Endodermal cell (in vitro differentiated cells): ENCODE data around the gene SRMS. TPM values are rescaled to one million over a fixed set of nuclear protein-coding genes. Genes with fewer than 3 reads are reported as not detected.
"Not testable (repeated sequence)": the region's sequence is repeated elsewhere in the genome, so short reads cannot be mapped to it uniquely, and the experiment has no call there.

Experiments used
- DNase-seq: peaks from one replicate; pipeline ENCODE4 v3.0.0-alpha.2; 2017
- H3K27ac ChIP-seq: 2 replicates; pipeline ENCODE4 v1.5.1; 2013; ENCODE audit warnings: mild to moderate bottlenecking, low read depth, low read length, moderate library complexity
- H3K27me3 ChIP-seq: 2 replicates; pipeline ENCODE4 v1.6.1; 2013; ENCODE audit warnings: mild to moderate bottlenecking, low read length, moderate library complexity; ENCODE audit not compliant: insufficient read depth, control insufficient read depth, poor library complexity, severe bottlenecking
- H3K36me3 ChIP-seq: 2 replicates; pipeline ENCODE4 v1.7.0; 2013; ENCODE audit warnings: mild to moderate bottlenecking, low read length, moderate library complexity; ENCODE audit not compliant: control insufficient read depth, insufficient read depth
- H3K4me1 ChIP-seq: one replicate; pipeline ENCODE4 v1.7.0; 2013; ENCODE audit warnings: low read length; ENCODE audit not compliant: control insufficient read depth, insufficient read depth
- H3K4me3 ChIP-seq: 2 replicates; pipeline ENCODE4 v1.5.1; 2013; ENCODE audit warnings: mild to moderate bottlenecking, low read length, moderate library complexity
- H3K9ac ChIP-seq: 2 replicates; pipeline ENCODE4 v1.6.1; 2013; ENCODE audit warnings: mild to moderate bottlenecking, low read length, moderate library complexity; ENCODE audit not compliant: poor library complexity, severe bottlenecking; ENCODE audit errors: extremely low read depth
- H3K9me3 ChIP-seq: 2 replicates; pipeline ENCODE4 v1.6.1; 2013; ENCODE audit warnings: mild to moderate bottlenecking, low read length, moderate library complexity; ENCODE audit not compliant: control insufficient read depth
- H3K27ac Mint-ChIP-seq: 2 replicates; pipeline ENCODE4 v1.8.0; 2020; ENCODE audit warnings: mixed read lengths
- H3K27me3 Mint-ChIP-seq: 2 replicates; pipeline ENCODE4 v1.8.0; 2021; ENCODE audit warnings: mild to moderate bottlenecking, mixed read lengths; ENCODE audit not compliant: insufficient read depth
- H3K36me3 Mint-ChIP-seq: 2 replicates; pipeline ENCODE4 v1.8.0; 2020; ENCODE audit warnings: low read depth, mixed read lengths
- H3K4me1 Mint-ChIP-seq: 2 replicates; pipeline ENCODE4 v1.8.0; 2020; ENCODE audit warnings: mixed read lengths
- H3K4me3 Mint-ChIP-seq: 2 replicates; pipeline ENCODE4 v1.8.0; 2020; ENCODE audit warnings: mild to moderate bottlenecking, moderate library complexity, mixed read lengths
- H3K9me3 Mint-ChIP-seq: 2 replicates; pipeline ENCODE4 v1.8.0; 2020; ENCODE audit warnings: mild to moderate bottlenecking, mixed read lengths
- CTCF ChIP-seq: fragments of 200-600 bp; sonication (generic); conservative IDR thresholded peaks from 2 replicates; pipeline ENCODE4 v1.5.0; 2021; ENCODE audit warnings: antibody characterized with exemption, mild to moderate bottlenecking
- WGBS, 2 experiments: methylation state at CpG; one replicate each; pipeline versions ENCODE4 v1.1.5 to v1.1.7; 2013; ENCODE audit warnings: missing lambda C conversion rate in 2 of 2, mixed read lengths in 1 of 2; ENCODE audit not compliant: insufficient coverage in 1 of 2, insufficient read length in 1 of 2; 5-methylcytosine and 5-hydroxymethylcytosine counted together
- total RNA-seq, 2 donors: library from RNA; stranded (reverse); fragmentation: NEBNext Ultra II Directional in 1 of 2; extraction: Animal tissue kit (Norgen Biotek cat#: 25700) in 1 of 2; gene quantifications; 2 replicates in 1 of 2; 3 replicates in 1 of 2; pipeline ENCODE4 v1.2.1, GENCODE V29; 2021

SRMS gene
- total RNA-seq, 2 donors from 2014 or later: not detected

GRCh38 chr20:63517376-63518309 is 29.9 kb downstream of the SRMS start:
- Mint-ChIP-seq H3K27ac (no peak overlapping the region), H3K4me3 (no peak overlapping the region)
- peak; percentile 36 for DNase-seq

GRCh38 chr20:63514520-63514919 is 33.0 kb downstream of the SRMS start:
- not testable (repeated sequence) for H3K36me3 Mint-ChIP-seq, H3K27me3 ChIP-seq, H3K4me1 Mint-ChIP-seq, H3K27ac Mint-ChIP-seq, H3K4me3 Mint-ChIP-seq, H3K27ac ChIP-seq, H3K36me3 ChIP-seq, H3K4me3 ChIP-seq, H3K9ac ChIP-seq, H3K9me3 Mint-ChIP-seq, H3K4me1 ChIP-seq, H3K9me3 ChIP-seq
- WGBS, 2 experiments: 91 to 93% methylated on average over 5 to 9 of the region's 10 CpGs
- H3K27me3 Mint-ChIP-seq: peaks cover 23% of the 10 kb centered on the region
- DNase-seq: peak; percentile 28

More at GRCh38 chr20:63517376-63518309, 29.9 kb downstream of the SRMS start:
- H3K27me3 Mint-ChIP-seq: peaks cover 15% of the 10 kb centered on the region
- Histone ChIP-seq H3K9me3 (no peaks in the 10 kb centered on the region), H3K27ac (no peak overlapping the region), H3K4me1 (no peaks in the 10 kb centered on the region), H3K36me3 (peaks cover 8% of the 10 kb centered on the region), H3K27me3 (peaks cover 5% of the 10 kb centered on the region), H3K9ac (no peak overlapping the region), H3K4me3 (no peak overlapping the region)
- H3K4me1 Mint-ChIP-seq: peaks cover 2% of the 10 kb centered on the region
- WGBS, 2 experiments: 86 to 91% methylated on average over 18 to 32 of the region's 32 CpGs
- H3K36me3 Mint-ChIP-seq: peaks cover 4% of the 10 kb centered on the region
- TF ChIP-seq CTCF: no peak
- H3K9me3 Mint-ChIP-seq: peaks cover 6% of the 10 kb centered on the region

GRCh38 chr20:63513207-63513606 is 34.3 kb downstream of the SRMS start:
- Histone ChIP-seq H3K9ac (no peak overlapping the region), H3K4me1 (no peaks in the 10 kb centered on the region), H3K4me3 (no peak overlapping the region), H3K36me3 (no peaks in the 10 kb centered on the region), H3K27me3 (no peaks in the 10 kb centered on the region), H3K9me3 (no peaks in the 10 kb centered on the region), H3K27ac (no peak overlapping the region)
- no peak for TF ChIP-seq CTCF
- peaks cover 5% of the 10 kb centered on the region for H3K9me3 Mint-ChIP-seq
- no peak overlapping the region for H3K27ac Mint-ChIP-seq
- no peak overlapping the region for H3K4me3 Mint-ChIP-seq
- DNase-seq: no peak
- H3K36me3 Mint-ChIP-seq: peaks cover 1% of the 10 kb centered on the region
- no peaks in the 10 kb centered on the region for H3K4me1 Mint-ChIP-seq
- H3K27me3 Mint-ChIP-seq: peaks cover 17% of the 10 kb centered on the region
- WGBS, 2 experiments: 95 to 100% methylated on average over 3 of the region's 3 CpGs
